ENCODE measurements around the gene CPD.
"Not testable (repeated sequence)": the region's sequence is repeated elsewhere in the genome, so short reads cannot be mapped to it uniquely, and the experiment has no call there.

Gene CPD

DNA sequence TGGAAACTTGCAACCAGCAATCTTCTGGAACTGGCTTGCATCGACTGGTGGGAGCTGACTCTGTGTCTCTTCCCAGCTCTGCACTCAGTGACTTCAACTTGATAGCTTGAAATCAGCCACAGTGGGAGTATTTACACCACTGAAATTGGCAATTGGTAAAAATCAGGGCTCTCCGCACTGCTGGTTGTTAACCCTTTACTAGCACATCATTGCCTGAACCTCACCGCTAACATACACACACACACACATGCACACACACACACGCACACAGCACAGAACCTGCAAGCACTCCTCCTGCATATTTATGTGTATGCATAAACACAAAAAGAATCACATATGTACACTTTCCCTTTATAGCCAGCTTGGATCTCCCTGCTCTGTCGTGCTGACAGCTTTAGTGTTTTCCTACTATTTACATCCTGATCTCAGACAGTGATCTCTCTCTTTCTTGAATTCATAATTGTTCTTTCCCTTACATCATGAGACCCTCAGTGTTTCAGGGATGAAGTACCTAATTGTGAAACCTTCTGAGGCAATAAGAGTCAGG, 37.0 kb upstream of the CPD start:
- Histone ChIP-seq H3K9me3 (ENCODE audit: insufficient read depth, low read length) (no peaks in the 10 kb centered on the region), H3K4me1 (ENCODE audit: low read length) (peaks cover 20% of the 10 kb centered on the region), H3K27me3 (ENCODE audit: low read depth, low read length) (peaks cover 9% of the 10 kb centered on the region), H3K36me3 (replicated peaks; ENCODE audit: low read depth, low read length) (no peaks in the 10 kb centered on the region), H2AFZ (ENCODE audit: low read depth, low read length) (no peak overlapping the region), H3K4me3 (ENCODE audit: low read length) (no peak overlapping the region), H4K20me1 (ENCODE audit: insufficient read depth, low read length) (no peaks in the 10 kb centered on the region), H3K4me2 (ENCODE audit: low read length) (no peak overlapping the region), H3K79me2 (ENCODE audit: low read length) (no peaks in the 10 kb centered on the region), H3K27ac (ENCODE audit: low read length) (no peak overlapping the region), H3K9ac (ENCODE audit: low read length) (no peak overlapping the region)
- no peak for TF ChIP-seq EZH2phosphoT487 (IDR thresholded peaks at IDR 0.05; ENCODE audit: low read depth)
- TF ChIP-seq, protein P1, sequence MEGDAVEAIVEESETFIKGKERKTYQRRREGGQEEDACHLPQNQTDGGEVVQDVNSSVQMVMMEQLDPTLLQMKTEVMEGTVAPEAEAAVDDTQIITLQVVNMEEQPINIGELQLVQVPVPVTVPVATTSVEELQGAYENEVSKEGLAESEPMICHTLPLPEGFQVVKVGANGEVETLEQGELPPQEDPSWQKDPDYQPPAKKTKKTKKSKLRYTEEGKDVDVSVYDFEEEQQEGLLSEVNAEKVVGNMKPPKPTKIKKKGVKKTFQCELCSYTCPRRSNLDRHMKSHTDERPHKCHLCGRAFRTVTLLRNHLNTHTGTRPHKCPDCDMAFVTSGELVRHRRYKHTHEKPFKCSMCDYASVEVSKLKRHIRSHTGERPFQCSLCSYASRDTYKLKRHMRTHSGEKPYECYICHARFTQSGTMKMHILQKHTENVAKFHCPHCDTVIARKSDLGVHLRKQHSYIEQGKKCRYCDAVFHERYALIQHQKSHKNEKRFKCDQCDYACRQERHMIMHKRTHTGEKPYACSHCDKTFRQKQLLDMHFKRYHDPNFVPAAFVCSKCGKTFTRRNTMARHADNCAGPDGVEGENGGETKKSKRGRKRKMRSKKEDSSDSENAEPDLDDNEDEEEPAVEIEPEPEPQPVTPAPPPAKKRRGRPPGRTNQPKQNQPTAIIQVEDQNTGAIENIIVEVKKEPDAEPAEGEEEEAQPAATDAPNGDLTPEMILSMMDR (IDR thresholded peaks at IDR 0.05; ENCODE audit: low read depth, low read length): no peak

DNA sequence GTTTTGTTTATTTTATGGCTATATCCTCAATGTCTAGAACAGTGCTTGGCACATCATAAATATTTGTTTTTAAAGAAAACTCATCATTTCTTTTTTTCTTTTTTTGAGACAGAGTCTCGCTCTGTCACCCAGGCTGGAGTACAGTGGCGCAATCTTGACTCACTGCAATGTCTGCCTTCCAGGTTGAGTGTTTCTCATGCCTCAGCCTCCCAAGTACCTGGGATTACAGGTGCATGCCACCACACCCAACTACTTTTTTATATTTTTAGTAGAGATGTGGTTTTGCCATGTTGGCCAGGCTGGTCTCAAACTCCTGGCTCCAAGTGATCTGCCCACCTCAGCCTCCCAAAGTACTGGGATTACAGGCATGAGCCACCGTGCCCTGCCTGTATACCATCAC, 35.5 kb upstream of the CPD start:
- H3K4me3 ChIP-seq (ENCODE audit: low read length); H4K20me1 ChIP-seq (ENCODE audit: insufficient read depth, low read length); H3K27ac ChIP-seq (ENCODE audit: low read length); H3K79me2 ChIP-seq (ENCODE audit: low read length); H2AFZ ChIP-seq (ENCODE audit: low read depth, low read length); H3K9ac ChIP-seq (ENCODE audit: low read length); H3K36me3 ChIP-seq (replicated peaks; ENCODE audit: low read depth, low read length); H3K4me2 ChIP-seq (ENCODE audit: low read length); H3K9me3 ChIP-seq (ENCODE audit: insufficient read depth, low read length): not testable (repeated sequence)
- H3K27me3 ChIP-seq (ENCODE audit: low read depth, low read length): peaks cover 14% of the 10 kb centered on the region
- H3K4me1 ChIP-seq (ENCODE audit: low read length): peaks cover 18% of the 10 kb centered on the region

DNA sequence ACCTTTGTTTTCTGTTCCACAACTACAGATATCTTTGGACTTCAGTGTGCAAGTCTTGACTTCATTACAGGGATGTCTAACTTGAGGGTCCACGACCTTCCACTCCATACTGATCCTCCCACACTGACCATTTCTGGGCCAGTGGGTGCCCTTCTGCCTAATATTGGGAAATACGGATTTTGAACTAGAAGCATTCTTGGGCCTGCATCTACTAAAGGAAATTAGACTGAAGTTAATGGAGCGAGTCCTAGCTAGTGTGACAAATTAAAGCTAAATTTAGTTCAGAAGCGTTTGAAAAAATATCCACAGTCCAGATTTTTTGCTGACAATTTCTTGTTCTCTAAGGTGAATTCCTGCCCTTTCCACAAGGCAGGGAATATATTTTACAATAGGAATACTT, 34.9 kb upstream of the CPD start:
- Histone ChIP-seq H3K4me1 (ENCODE audit: low read length) (peaks cover 18% of the 10 kb centered on the region), H3K79me2 (ENCODE audit: low read length) (no peaks in the 10 kb centered on the region), H3K4me2 (ENCODE audit: low read length) (no peak overlapping the region), H2AFZ (ENCODE audit: low read depth, low read length) (no peak overlapping the region), H3K4me3 (ENCODE audit: low read length) (no peak overlapping the region), H3K36me3 (replicated peaks; ENCODE audit: low read depth, low read length) (no peaks in the 10 kb centered on the region), H3K27me3 (ENCODE audit: low read depth, low read length) (peaks cover 12% of the 10 kb centered on the region), H3K9me3 (ENCODE audit: insufficient read depth, low read length) (no peaks in the 10 kb centered on the region), H3K27ac (ENCODE audit: low read length) (no peak overlapping the region), H3K9ac (ENCODE audit: low read length) (no peak overlapping the region), H4K20me1 (ENCODE audit: insufficient read depth, low read length) (no peaks in the 10 kb centered on the region)
- TF ChIP-seq, protein P1 (IDR thresholded peaks at IDR 0.05; ENCODE audit: low read depth, low read length): no peak
- TF ChIP-seq EZH2phosphoT487 (IDR thresholded peaks at IDR 0.05; ENCODE audit: low read depth): no peak

DNA sequence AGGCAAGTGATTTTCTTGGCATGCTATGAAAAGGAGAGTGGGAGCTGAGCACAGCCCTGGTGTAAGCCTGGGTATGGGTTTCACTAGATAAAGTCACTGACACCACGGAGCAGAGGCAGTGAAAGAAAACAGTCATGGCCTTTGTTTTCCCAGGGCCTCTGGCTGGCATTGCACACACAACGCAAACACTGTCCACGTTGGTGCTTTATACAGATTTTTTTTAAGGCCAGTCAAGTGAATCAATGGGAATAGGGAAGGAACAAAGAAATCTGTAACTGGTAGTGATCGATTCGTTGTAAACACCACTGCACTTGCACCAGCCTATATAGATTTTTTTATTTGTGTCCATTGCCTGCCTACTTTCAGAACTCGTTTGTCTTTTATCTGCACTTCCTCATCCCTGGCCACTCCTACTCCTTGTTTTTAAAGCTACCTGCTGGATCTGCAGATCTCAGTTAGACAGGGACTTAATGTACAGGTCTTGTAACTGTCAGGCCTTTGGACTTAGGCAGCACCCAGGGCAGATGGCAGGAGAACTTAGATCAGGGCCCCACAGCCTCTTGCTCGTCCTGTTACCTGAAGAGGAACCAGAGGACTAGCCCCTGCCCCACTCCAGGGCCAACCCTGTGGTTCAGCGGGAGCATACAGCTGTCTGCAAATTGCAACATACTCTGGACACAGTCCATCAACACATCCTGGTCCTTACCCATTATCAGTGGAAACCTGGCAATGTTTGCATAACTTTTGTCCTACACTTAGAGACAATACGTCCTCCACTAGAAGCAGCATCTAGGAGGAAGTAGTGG, 34.2 kb upstream of the CPD start:
- H3K4me1 ChIP-seq (ENCODE audit: low read length): peaks cover 18% of the 10 kb centered on the region
- H3K9ac ChIP-seq (ENCODE audit: low read length): no peak overlapping the region
- TF ChIP-seq, protein P1 (IDR thresholded peaks at IDR 0.05; ENCODE audit: low read depth, low read length): no peak
- TF ChIP-seq EZH2phosphoT487 (IDR thresholded peaks at IDR 0.05; ENCODE audit: low read depth): no peak
- no peaks in the 10 kb centered on the region for H4K20me1 ChIP-seq (ENCODE audit: insufficient read depth, low read length)
- H3K4me2 ChIP-seq (ENCODE audit: low read length): no peak overlapping the region
- H3K27me3 ChIP-seq (ENCODE audit: low read depth, low read length): peaks cover 14% of the 10 kb centered on the region
- H3K79me2 ChIP-seq (ENCODE audit: low read length): no peaks in the 10 kb centered on the region
- peak overlapping the region; percentile 92 for H2AFZ ChIP-seq (ENCODE audit: low read depth, low read length)
- no peaks in the 10 kb centered on the region for H3K9me3 ChIP-seq (ENCODE audit: insufficient read depth, low read length)
- H3K36me3 ChIP-seq (replicated peaks; ENCODE audit: low read depth, low read length): no peaks in the 10 kb centered on the region
- no peak overlapping the region for H3K27ac ChIP-seq (ENCODE audit: low read length)
- no peak overlapping the region for H3K4me3 ChIP-seq (ENCODE audit: low read length)

All from OCI-LY3 (cell line).